Muscle layer of duodenum (tissue), 2 donors: Measurements from ENCODE around the gene IL10RA.

Source experiments
- H3K27ac ChIP-seq: one replicate; pipeline ENCODE4 v1.7.0; 2013; ENCODE audit warnings: mild to moderate bottlenecking, low read length
- H3K27me3 ChIP-seq: one replicate; pipeline ENCODE4 v1.7.0; 2013; ENCODE audit warnings: low read depth, mild to moderate bottlenecking, control low read depth, low read length
- H3K36me3 ChIP-seq, 2 donors: one replicate each; pipeline ENCODE4 v1.7.0; 2013; ENCODE audit warnings: low read length in 2 of 2, control low read depth in 1 of 2, mild to moderate bottlenecking in 1 of 2; ENCODE audit not compliant: insufficient read depth in 2 of 2, control insufficient read depth in 1 of 2
- H3K4me1 ChIP-seq, 2 donors: one replicate each; pipeline ENCODE4 v1.7.0; 2013; ENCODE audit warnings: low read length in 2 of 2, mild to moderate bottlenecking in 2 of 2, control low read depth in 1 of 2, moderate library complexity in 1 of 2; ENCODE audit not compliant: insufficient read depth in 2 of 2, control insufficient read depth in 1 of 2
- H3K4me3 ChIP-seq, 2 donors: one replicate each; pipeline ENCODE4 v1.7.0; 2013; ENCODE audit warnings: low read length in 2 of 2, low read depth in 1 of 2, mild to moderate bottlenecking in 1 of 2
- H3K9me3 ChIP-seq, 2 donors: one replicate each; pipeline ENCODE4 v1.7.0; 2013; ENCODE audit warnings: low read length in 2 of 2, control low read depth in 1 of 2, mild to moderate bottlenecking in 1 of 2; ENCODE audit not compliant: control insufficient read depth in 1 of 2
- donor health status: healthy.

IL10RA gene

GRCh38 chr11:118014022-118014421 lies 27.8 kb downstream of the IL10RA start:
- no peaks in the 10 kb centered on the region for H3K9me3 ChIP-seq
- no peaks in the 10 kb centered on the region for H3K27me3 ChIP-seq
- H3K4me1 ChIP-seq = no peaks in the 10 kb centered on the region
- no peaks in the 10 kb centered on the region for H3K36me3 ChIP-seq
- H3K4me3 ChIP-seq = no peak overlapping the region
- H3K27ac ChIP-seq = no peak overlapping the region

DNA sequence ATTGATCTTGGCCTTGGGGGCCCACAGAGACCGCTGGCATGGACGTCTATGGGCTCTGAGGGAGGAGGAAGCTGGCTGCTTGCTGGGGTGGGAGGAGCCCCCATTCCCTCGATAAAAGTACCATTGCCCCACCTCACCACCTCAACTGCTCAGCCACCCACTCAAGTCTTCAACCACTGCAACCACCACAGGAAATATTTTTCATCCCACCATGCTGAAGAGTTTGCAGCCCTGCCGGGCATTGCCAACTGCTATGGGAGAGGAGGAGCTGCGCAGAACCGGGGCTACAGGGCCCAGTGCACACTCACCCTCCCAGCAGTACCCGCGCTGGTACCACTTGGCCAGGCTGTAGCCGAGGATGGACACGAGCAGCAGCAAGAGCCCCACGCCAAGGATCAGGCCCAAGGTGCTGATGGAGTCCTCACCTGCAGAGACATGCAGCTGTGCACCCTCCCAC lies 29.2 kb downstream of the IL10RA start:
- no peak overlapping the region for H3K27ac ChIP-seq

GRCh38 chr11:118016104-118016503 lies 29.9 kb downstream of the IL10RA start:
- no peaks in the 10 kb centered on the region for H3K27me3 ChIP-seq
- H3K4me1 ChIP-seq = no peaks in the 10 kb centered on the region
- no peak overlapping the region for H3K4me3 ChIP-seq
- H3K9me3 ChIP-seq = peaks cover 0 to 3% of the 10 kb centered on the region in 2 donors
- no peaks in the 10 kb centered on the region for H3K36me3 ChIP-seq
- H3K27ac ChIP-seq = no peak overlapping the region

More for the DNA sequence above, 29.2 kb downstream of the IL10RA start:
- no peaks in the 10 kb centered on the region for H3K27me3 ChIP-seq
- H3K4me1 ChIP-seq = no peaks in the 10 kb centered on the region
- no peaks in the 10 kb centered on the region for H3K9me3 ChIP-seq
- H3K36me3 ChIP-seq = no peaks in the 10 kb centered on the region
- H3K4me3 ChIP-seq = no peak overlapping the region

DNA sequence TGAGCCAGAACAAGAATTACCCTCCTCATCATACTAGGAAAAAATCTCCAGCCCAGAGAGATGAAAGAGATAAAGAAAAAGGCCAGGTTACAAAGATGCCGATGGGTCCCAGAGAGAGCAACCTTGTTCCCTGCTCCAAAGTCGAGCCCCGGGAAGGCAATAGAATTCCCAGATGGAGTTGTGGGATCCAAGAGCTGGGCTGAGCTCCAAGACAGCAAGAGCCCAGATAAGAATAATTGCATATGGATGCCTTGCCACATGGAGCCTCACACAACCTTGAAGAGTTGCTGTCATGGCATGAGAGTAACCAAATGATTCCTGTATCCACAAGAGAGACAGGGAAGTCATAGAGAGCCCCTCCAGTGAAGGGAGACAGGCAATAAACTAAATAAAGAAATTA lies 30.9 kb downstream of the IL10RA start:
- Histone ChIP-seq H3K27me3 (no peaks in the 10 kb centered on the region), H3K4me1 (no peaks in the 10 kb centered on the region), H3K27ac (no peak overlapping the region), H3K9me3 (peaks cover 0 to 3% of the 10 kb centered on the region in 2 donors), H3K36me3 (no peaks in the 10 kb centered on the region), H3K4me3 (no peak overlapping the region)

GRCh38 chr11:118017631-118018315 lies 31.6 kb downstream of the IL10RA start:
- Histone ChIP-seq H3K4me1 (no peaks in the 10 kb centered on the region), H3K27me3 (no peaks in the 10 kb centered on the region), H3K36me3 (no peaks in the 10 kb centered on the region), H3K9me3 (peaks cover 0 to 3% of the 10 kb centered on the region in 2 donors), H3K27ac (no peak overlapping the region), H3K4me3 (no peak overlapping the region)

DNA sequence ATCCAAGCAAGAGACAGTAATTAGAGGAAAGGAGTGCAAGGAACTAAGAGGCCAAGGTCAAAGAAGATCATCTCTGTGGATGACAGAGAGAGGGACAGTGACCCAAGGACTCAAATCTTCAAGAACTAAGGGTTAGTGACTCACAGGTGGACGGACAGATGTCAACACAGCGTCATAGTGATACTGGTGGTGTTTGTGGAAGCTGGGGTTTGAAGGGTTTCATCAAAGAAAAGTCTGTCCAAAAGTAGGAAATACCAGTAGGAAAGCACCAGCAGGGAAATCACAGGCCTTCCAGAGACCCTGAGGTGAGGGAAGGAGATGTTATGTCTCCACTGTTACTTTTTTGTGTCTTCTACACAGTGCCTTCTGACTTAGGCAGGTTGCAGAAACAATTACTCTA lies 32.2 kb downstream of the IL10RA start:
- H3K4me1 ChIP-seq = no peaks in the 10 kb centered on the region
- no peak overlapping the region for H3K27ac ChIP-seq
- H3K4me3 ChIP-seq = no peak overlapping the region
- H3K9me3 ChIP-seq = peaks cover 0 to 3% of the 10 kb centered on the region in 2 donors
- H3K36me3 ChIP-seq = no peaks in the 10 kb centered on the region
- H3K27me3 ChIP-seq = no peaks in the 10 kb centered on the region

DNA sequence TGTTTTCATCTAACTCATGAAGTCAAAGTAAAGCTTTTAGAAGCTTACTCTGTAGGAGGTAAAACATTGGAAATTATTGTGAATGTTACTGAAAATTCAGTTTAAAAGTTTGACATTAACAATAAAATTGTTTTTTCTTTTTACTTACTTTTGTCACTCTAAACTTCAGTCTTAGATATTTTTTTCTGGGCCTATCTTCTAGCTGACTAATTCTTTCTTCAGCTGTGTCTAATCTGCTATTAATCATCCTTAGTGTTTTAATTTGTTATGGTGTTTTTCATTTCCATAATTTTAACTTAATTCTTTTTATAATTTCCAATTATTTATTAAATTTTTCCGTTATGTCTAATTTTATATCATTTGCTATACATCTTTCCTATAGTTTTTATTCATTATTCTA lies 35.0 kb downstream of the IL10RA start:
- H3K4me1 ChIP-seq = no peaks in the 10 kb centered on the region
- no peak overlapping the region for H3K4me3 ChIP-seq
- H3K27me3 ChIP-seq = no peaks in the 10 kb centered on the region
- H3K27ac ChIP-seq = no peak overlapping the region
- peaks cover 0 to 3% of the 10 kb centered on the region in 2 donors for H3K9me3 ChIP-seq
- H3K36me3 ChIP-seq = no peaks in the 10 kb centered on the region

- H3K4me3 ChIP-seq = no peak overlapping the region
Observed at GRCh38 chr11:118027694-118028093, 41.5 kb downstream of the IL10RA start.

GRCh38 chr11:118028626-118029025 lies 42.4 kb downstream of the IL10RA start:
- Histone ChIP-seq H3K27me3 (no peaks in the 10 kb centered on the region), H3K36me3 (no peaks in the 10 kb centered on the region), H3K4me3 (no peak overlapping the region), H3K27ac (no peak overlapping the region), H3K9me3 (no peaks in the 10 kb centered on the region), H3K4me1 (no peaks in the 10 kb centered on the region)

More at GRCh38 chr11:118027694-118028093, 41.5 kb downstream of the IL10RA start:
- Histone ChIP-seq H3K27ac (no peak overlapping the region), H3K9me3 (no peaks in the 10 kb centered on the region), H3K4me1 (no peaks in the 10 kb centered on the region), H3K27me3 (no peaks in the 10 kb centered on the region), H3K36me3 (no peaks in the 10 kb centered on the region)

- Histone ChIP-seq H3K27me3 (no peaks in the 10 kb centered on the region), H3K27ac (no peak overlapping the region), H3K9me3 (no peaks in the 10 kb centered on the region), H3K4me3 (no peak overlapping the region), H3K4me1 (no peaks in the 10 kb centered on the region), H3K36me3 (no peaks in the 10 kb centered on the region)
Observed at GRCh38 chr11:118033443-118033842, 47.2 kb downstream of the IL10RA start.

GRCh38 chr11:118042141-118042540 lies 55.9 kb downstream of the IL10RA start:
- Histone ChIP-seq H3K36me3 (no peaks in the 10 kb centered on the region), H3K27me3 (no peaks in the 10 kb centered on the region), H3K27ac (no peak overlapping the region), H3K4me1 (no peaks in the 10 kb centered on the region), H3K9me3 (no peaks in the 10 kb centered on the region), H3K4me3 (no peak overlapping the region)

GRCh38 chr11:118042796-118043195 lies 56.6 kb downstream of the IL10RA start:
- Histone ChIP-seq H3K36me3 (no peaks in the 10 kb centered on the region), H3K27me3 (no peaks in the 10 kb centered on the region), H3K4me3 (no peak overlapping the region), H3K9me3 (no peaks in the 10 kb centered on the region), H3K4me1 (no peaks in the 10 kb centered on the region), H3K27ac (no peak overlapping the region)
